ENCODE data around the gene PRKAG2. TPM values are rescaled to one million over a fixed set of nuclear protein-coding genes. Genes with fewer than 3 reads are reported as not detected.

Gene PRKAG2
- total RNA-seq, 2 experiments from 2014 or later: 16.9 to 18.7 TPM

DNA sequence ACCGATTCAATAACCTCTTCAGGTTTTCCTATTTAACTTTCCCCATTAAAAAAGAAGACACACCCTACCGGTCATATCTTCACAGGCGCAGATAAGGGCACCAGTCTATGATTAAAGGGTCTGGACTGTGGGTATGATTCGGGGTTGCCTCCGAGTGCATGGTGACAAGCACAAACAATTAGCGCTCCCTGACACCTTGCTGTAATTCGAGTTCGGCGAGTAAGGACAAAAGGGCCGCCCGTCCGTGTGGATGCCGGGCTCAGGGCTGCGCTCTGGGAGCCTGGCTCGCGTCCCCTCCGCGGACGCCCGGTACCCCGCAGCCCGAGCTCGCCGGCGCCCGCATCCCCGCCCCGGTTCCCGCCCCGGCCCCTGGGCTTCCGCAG lies 245.4 kb downstream of the PRKAG2 start:
- peaks cover 7% of the 10 kb centered on the region for H3K36me3 Mint-ChIP-seq (ENCODE audit: low read depth)
- peaks cover 26% of the 10 kb centered on the region for H3K4me1 Mint-ChIP-seq (ENCODE audit: low read depth)
- H3K4me3 Mint-ChIP-seq: peak overlapping the region; percentile 88
- peak overlapping the region; percentile 65 for H3K27ac Mint-ChIP-seq
- intact Hi-C loops (cut with micrococcal nuclease): loop anchor here (5.0 to 10.0 kb wide), 2 partner anchors 159 to 803 kb away; partner anchors contain the start of gene KMT2C
- CTCF ChIA-PET: interaction anchor here (0.7 to 6.1 kb wide), 7 partner anchors 14 to 397 kb away, joined by 3 to 51 read pairs (median 3); partner anchors contain the start of gene RHEB
- DNase-seq: peak; percentile 29
- H3K9me3 Mint-ChIP-seq: peaks cover 6% of the 10 kb centered on the region
- no peaks in the 10 kb centered on the region for H3K27me3 Mint-ChIP-seq (ENCODE audit: low read depth)

DNA sequence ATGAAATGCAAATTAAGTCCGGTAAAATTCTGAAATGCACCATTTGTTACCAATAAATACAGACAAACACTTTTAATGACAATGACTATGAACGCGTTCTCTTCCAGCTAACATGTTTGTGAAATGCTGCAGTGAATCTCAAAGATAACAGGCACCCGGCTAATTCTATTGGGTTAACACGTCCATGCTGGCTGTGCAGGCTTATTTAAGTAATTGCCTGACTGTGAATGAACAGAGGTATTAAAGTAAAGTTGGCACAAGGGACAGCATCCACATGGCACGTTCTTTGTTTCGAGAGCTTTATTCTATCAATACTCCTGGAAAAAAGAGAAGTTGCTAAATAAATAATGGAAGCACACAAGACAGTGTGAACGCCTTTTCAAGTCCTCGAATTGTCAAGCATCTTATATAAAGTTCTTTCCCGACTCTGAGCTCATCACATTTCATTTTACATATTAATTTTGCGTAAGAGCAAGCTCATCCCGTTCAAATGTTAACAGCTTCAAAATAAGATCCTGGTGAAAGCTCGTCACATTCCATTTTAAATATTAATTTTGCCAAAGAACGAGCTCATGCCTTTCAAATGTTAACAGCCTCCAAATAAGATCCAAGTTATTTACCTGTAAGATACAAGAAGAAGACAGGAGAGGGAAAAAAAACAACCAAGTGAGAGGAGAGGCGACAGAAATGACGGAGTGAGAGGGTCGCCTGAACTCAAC lies 245.9 kb downstream of the PRKAG2 start:
- intact Hi-C loops (cut with micrococcal nuclease): loop anchor here (5.0 to 10.0 kb wide), 2 partner anchors 159 to 804 kb away; partner anchors contain the start of gene KMT2C
- Mint-ChIP-seq H3K4me3 (peak overlapping the region; percentile 88), H3K27me3 (ENCODE audit: low read depth) (no peaks in the 10 kb centered on the region), H3K9me3 (peaks cover 6% of the 10 kb centered on the region), H3K27ac (peak overlapping the region; percentile 65), H3K4me1 (ENCODE audit: low read depth) (peaks cover 27% of the 10 kb centered on the region), H3K36me3 (ENCODE audit: low read depth) (peaks cover 7% of the 10 kb centered on the region)
- CTCF ChIA-PET: interaction anchor here (0.7 to 6.1 kb wide), 5 partner anchors 25 to 397 kb away, joined by 3 to 51 read pairs (median 5); partner anchors contain the start of gene RHEB
- DNase-seq: no peak

GRCh38 chr7:151630358-151630757 lies 246.6 kb downstream of the PRKAG2 start:
- intact Hi-C loops (cut with micrococcal nuclease): loop anchor here (5.0 to 10.0 kb wide), 2 partner anchors 158 to 804 kb away; partner anchors contain the start of gene KMT2C
- no peaks in the 10 kb centered on the region for H3K27me3 Mint-ChIP-seq (ENCODE audit: low read depth)
- H3K36me3 Mint-ChIP-seq (ENCODE audit: low read depth): peaks cover 7% of the 10 kb centered on the region
- peaks cover 6% of the 10 kb centered on the region for H3K9me3 Mint-ChIP-seq
- CTCF ChIA-PET: interaction anchor here (1.3 to 6.1 kb wide), 2 partner anchors 129 to 181 kb away, joined by 6 to 51 read pairs; no protein-coding TSS in a partner anchor
- DNase-seq: no peak
- H3K27ac Mint-ChIP-seq: no peak overlapping the region
- peaks cover 30% of the 10 kb centered on the region for H3K4me1 Mint-ChIP-seq (ENCODE audit: low read depth)
- H3K4me3 Mint-ChIP-seq: no peak overlapping the region

DNA sequence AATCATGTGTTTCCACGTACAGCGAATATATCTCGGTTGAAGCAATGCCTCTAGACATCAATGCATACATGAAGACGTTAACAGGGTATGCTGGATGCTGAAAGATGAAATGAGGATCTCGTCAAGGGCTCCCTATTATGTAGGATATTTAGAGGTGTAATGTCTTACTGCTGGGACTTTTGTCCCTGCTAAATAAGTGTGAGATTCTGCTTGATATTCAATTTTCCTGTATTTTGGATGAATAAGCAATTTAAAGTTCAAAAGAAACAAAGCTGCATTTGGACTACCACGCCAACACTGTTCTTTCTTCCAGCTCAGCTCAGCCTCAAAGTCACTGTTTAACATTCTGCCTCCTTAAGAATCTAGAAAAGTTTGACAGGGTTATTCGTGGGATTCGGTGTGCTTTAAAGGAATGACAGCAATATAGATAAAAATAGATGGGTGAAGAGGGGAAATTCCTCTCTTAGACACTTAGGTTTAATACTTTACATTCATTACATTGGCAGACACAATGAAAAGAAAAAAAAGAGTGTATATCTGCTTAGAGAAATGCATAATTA lies 247.1 kb downstream of the PRKAG2 start:
- H3K4me1 Mint-ChIP-seq (ENCODE audit: low read depth): peaks cover 35% of the 10 kb centered on the region

DNA sequence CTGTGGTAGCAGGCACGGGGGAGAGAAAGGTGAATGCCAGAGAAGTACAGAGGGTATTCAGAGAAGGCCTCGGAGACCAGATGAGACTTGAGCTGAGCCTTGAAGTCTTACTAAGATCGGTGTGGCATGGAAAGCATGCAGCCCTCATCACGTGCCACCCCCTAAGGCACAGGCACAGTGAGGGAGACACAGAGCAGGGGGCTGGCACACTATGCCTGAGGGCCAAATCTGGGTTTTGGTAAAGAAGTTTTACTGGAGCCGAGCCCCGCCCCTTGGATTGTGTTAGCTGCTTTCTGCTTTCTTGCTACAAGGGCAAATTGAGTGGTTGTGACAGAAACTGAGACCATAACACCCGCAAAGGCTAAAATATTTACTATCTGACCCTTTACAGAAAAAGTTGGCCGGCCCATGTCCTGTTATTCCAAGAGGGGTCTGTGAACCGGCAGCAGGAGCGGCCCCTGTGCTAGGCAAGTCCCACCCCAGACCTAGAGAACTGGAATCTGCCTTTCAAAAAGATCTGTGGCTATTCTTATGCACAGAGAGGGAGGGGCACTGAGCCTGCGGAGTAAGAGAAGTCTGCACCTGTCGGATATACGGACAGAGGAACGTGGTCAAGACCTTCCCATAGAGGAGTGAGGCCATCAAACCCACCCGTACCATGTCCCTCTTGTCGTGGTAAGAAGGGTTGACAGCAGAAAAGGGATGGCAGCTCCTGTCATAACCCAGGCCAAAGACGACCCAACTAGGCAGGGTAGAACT lies 247.9 kb downstream of the PRKAG2 start:
- no peak for DNase-seq
- Mint-ChIP-seq H3K36me3 (ENCODE audit: low read depth) (peaks cover 7% of the 10 kb centered on the region), H3K4me1 (ENCODE audit: low read depth) (peaks cover 41% of the 10 kb centered on the region), H3K27me3 (ENCODE audit: low read depth) (no peaks in the 10 kb centered on the region), H3K27ac (no peak overlapping the region), H3K4me3 (no peak overlapping the region), H3K9me3 (peaks cover 6% of the 10 kb centered on the region)
- intact Hi-C loops (cut with micrococcal nuclease): loop anchor here (1.0 kb wide), 1 partner anchor 76 kb away; no protein-coding TSS in a partner anchor
- CTCF ChIA-PET: interaction anchor here (0.6 to 6.1 kb wide), 3 partner anchors 130 to 132 kb away, joined by 3 to 51 read pairs (median 6); no protein-coding TSS in a partner anchor

More for the DNA sequence above, 247.1 kb downstream of the PRKAG2 start:
- CTCF ChIA-PET: interaction anchor here (6.1 kb wide), 1 partner anchor 130 kb away, joined by 51 read pairs; no protein-coding TSS in a partner anchor
- intact Hi-C loops (cut with micrococcal nuclease): loop anchor here (5.0 to 10.0 kb wide), 2 partner anchors 157 to 805 kb away; partner anchors contain the start of gene KMT2C
- Mint-ChIP-seq H3K4me3 (no peak overlapping the region), H3K27me3 (ENCODE audit: low read depth) (no peaks in the 10 kb centered on the region), H3K36me3 (ENCODE audit: low read depth) (peaks cover 7% of the 10 kb centered on the region), H3K27ac (no peak overlapping the region), H3K9me3 (peaks cover 6% of the 10 kb centered on the region)
- DNase-seq: no peak

GRCh38 chr7:151626422-151627115 lies 250.3 kb downstream of the PRKAG2 start:
- no peaks in the 10 kb centered on the region for H3K9me3 Mint-ChIP-seq
- peak; percentile 62 for DNase-seq
- intact Hi-C loops (cut with micrococcal nuclease): loop anchor here (1.0 kb wide), 1 partner anchor 133 kb away; no protein-coding TSS in a partner anchor
- H3K27me3 Mint-ChIP-seq (ENCODE audit: low read depth): no peaks in the 10 kb centered on the region
- H3K4me1 Mint-ChIP-seq (ENCODE audit: low read depth): peaks cover 40% of the 10 kb centered on the region
- CTCF ChIA-PET: interaction anchor here (1.1 to 2.7 kb wide), 2 partner anchors 124 to 133 kb away, joined by 5 to 24 read pairs; no protein-coding TSS in a partner anchor
- peaks cover 3% of the 10 kb centered on the region for H3K36me3 Mint-ChIP-seq (ENCODE audit: low read depth)
- no peak overlapping the region for H3K4me3 Mint-ChIP-seq
- H3K27ac Mint-ChIP-seq: no peak overlapping the region

DNA sequence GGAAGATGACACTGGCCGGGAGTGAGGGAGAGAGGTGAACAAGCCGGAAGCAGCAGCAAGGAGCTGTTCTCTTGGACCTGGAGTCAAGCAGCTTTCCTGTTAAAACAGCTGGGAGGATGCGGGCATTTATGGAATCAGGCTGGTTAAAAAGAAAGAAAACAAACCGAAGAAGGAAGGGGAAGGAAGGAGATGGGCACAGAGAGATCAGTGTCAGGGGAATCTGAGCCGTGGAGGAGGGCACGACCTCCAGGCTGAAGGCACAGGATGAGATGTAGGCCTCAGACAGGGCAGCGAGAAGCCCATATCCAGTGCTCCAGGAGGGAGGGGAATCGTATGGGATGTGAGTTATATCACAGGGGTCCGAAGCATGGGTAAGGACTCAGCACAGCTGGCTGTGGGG lies 251.3 kb downstream of the PRKAG2 start:
- no peak for DNase-seq
- CTCF ChIA-PET: interaction anchor here (0.7 to 2.7 kb wide), 4 partner anchors 125 to 137 kb away, joined by 3 to 24 read pairs (median 4); no protein-coding TSS in a partner anchor
- Mint-ChIP-seq H3K4me1 (ENCODE audit: low read depth) (peaks cover 32% of the 10 kb centered on the region), H3K36me3 (ENCODE audit: low read depth) (peaks cover 3% of the 10 kb centered on the region), H3K9me3 (no peaks in the 10 kb centered on the region), H3K4me3 (no peak overlapping the region), H3K27me3 (ENCODE audit: low read depth) (no peaks in the 10 kb centered on the region), H3K27ac (no peak overlapping the region)
- intact Hi-C loops (cut with micrococcal nuclease): loop anchor here (1.0 kb wide), 1 partner anchor 134 kb away; no protein-coding TSS in a partner anchor

DNA sequence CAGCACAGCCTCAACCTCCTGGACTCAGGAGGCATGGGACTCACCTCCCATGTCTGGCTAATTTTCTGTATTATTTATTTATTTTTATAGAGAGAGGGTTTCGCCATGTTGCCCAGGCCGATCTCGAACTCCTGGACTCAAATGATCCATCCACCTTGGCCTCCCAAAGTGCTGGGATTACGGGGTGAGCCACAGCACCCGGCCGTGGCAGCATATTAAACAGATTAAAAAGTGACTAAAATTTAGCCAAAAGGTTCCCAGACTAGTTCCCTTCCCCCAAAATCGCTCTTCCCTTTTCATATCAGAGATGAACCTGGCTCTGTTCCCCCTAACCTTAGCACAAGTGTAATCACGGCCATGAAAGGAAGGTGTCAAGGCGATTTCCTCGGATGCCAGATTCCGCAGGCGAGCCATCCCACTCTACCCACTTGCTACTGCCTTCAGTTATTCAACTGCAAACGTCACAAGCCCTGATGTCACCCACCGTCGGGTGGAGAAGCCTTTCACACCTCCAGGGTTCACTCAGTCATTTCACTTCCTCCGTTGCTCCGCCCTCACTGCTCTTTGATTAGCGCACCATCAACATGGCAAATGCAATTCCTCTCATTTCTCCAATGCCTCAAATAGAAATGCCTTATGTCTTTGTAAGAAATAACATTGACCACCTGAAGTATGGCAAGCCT lies 252.5 kb downstream of the PRKAG2 start:
- H3K9me3 Mint-ChIP-seq: no peaks in the 10 kb centered on the region
- CTCF ChIA-PET: interaction anchor here (0.6 to 2.7 kb wide), 2 partner anchors 77 to 135 kb away, joined by 4 to 24 read pairs; no protein-coding TSS in a partner anchor
- H3K27me3 Mint-ChIP-seq (ENCODE audit: low read depth): no peaks in the 10 kb centered on the region
- H3K27ac Mint-ChIP-seq: no peak overlapping the region
- peaks cover 26% of the 10 kb centered on the region for H3K4me1 Mint-ChIP-seq (ENCODE audit: low read depth)
- DNase-seq: peak; percentile 12
- H3K36me3 Mint-ChIP-seq (ENCODE audit: low read depth): peaks cover 3% of the 10 kb centered on the region
- intact Hi-C loops (cut with micrococcal nuclease): no loop called here
- no peak overlapping the region for H3K4me3 Mint-ChIP-seq

GRCh38 chr7:151623766-151624165 lies 253.1 kb downstream of the PRKAG2 start:
- no peaks in the 10 kb centered on the region for H3K27me3 Mint-ChIP-seq (ENCODE audit: low read depth)
- no peak overlapping the region for H3K27ac Mint-ChIP-seq
- intact Hi-C loops (cut with micrococcal nuclease): no loop called here
- H3K9me3 Mint-ChIP-seq: no peaks in the 10 kb centered on the region
- peaks cover 3% of the 10 kb centered on the region for H3K36me3 Mint-ChIP-seq (ENCODE audit: low read depth)
- H3K4me1 Mint-ChIP-seq (ENCODE audit: low read depth): peaks cover 24% of the 10 kb centered on the region
- no peak for DNase-seq
- H3K4me3 Mint-ChIP-seq: no peak overlapping the region
- CTCF ChIA-PET: interaction anchor here (0.6 to 1.0 kb wide), 4 partner anchors 32 to 661 kb away, joined by 3 to 6 read pairs (median 4); no protein-coding TSS in a partner anchor

GRCh38 chr7:151621961-151622360 lies 255.0 kb downstream of the PRKAG2 start:
- Mint-ChIP-seq H3K4me1 (ENCODE audit: low read depth) (peaks cover 24% of the 10 kb centered on the region), H3K27me3 (ENCODE audit: low read depth) (no peaks in the 10 kb centered on the region), H3K27ac (no peak overlapping the region), H3K36me3 (ENCODE audit: low read depth) (no peaks in the 10 kb centered on the region), H3K9me3 (no peaks in the 10 kb centered on the region), H3K4me3 (no peak overlapping the region)
- DNase-seq: no peak
- CTCF ChIA-PET: no interaction called here
- intact Hi-C loops (cut with micrococcal nuclease): no loop called here
